ENCODE data around the gene PLLP.

GRCh38 chr16:57262841-57263540, 21.5 kb downstream of the PLLP start:
- TF ChIP-seq CTCF (IDR thresholded peaks at IDR 0.05; ENCODE audit: poor library complexity, severe bottlenecking): no peak
- no peak for TF ChIP-seq SMC3 (conservative IDR thresholded peaks at IDR 0.05; ENCODE audit: poor library complexity)
- no peak for TF ChIP-seq EZH2 (IDR thresholded peaks at IDR 0.05; ENCODE audit: borderline replicate concordance, insufficient read depth, low read length, poor library complexity, severe bottlenecking)
- TF ChIP-seq RAD21 (conservative IDR thresholded peaks at IDR 0.05): no peak
- no peak for TF ChIP-seq EP300 (conservative IDR thresholded peaks at IDR 0.05; ENCODE audit: poor library complexity, severe bottlenecking)
- TF ChIP-seq REST (IDR thresholded peaks at IDR 0.05; ENCODE audit: borderline replicate concordance): no peak
- TF ChIP-seq POLR2AphosphoS5 (IDR thresholded peaks at IDR 0.05): no peak
- TF ChIP-seq TAF1 (IDR thresholded peaks at IDR 0.05; ENCODE audit: low read depth): no peak

Measured in neural cell (in vitro differentiated cells).